ENCODE data around the gene ZBTB2. TPM values are rescaled to one million over a fixed set of nuclear protein-coding genes. Genes with fewer than 3 reads are reported as not detected.
A peak's percentile ranks its signal among the peaks of the same experiment; 100 is the strongest.
"Not testable (repeated sequence)": the region's sequence is repeated elsewhere in the genome, so short reads cannot be mapped to it uniquely, and the experiment has no call there.

The ZBTB2 gene
- polyA plus RNA-seq, 12 donors, result 10.1 to 18.3 (median 11.9) TPM; not detected in 1

DNA sequence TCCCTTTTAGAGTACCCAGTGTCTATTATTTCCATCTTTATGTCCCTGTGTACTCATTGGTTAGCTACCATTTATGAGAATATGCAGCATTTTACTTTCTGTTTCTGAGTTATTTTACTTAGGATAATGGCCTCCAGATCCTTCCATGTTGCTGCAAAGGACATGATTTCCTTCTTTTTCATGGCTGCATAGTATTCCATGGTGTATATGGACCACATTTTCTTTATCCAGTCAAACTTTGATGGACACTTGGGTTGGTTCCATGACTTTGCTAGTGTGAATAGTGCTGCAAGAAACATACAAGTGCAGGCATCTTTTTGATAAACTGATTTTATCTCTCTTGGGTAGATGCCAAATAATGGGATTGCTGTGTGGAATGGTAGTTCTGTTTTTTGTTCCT lies 55.4 kb downstream of the ZBTB2 start:
- no peak for DNase-seq

DNA sequence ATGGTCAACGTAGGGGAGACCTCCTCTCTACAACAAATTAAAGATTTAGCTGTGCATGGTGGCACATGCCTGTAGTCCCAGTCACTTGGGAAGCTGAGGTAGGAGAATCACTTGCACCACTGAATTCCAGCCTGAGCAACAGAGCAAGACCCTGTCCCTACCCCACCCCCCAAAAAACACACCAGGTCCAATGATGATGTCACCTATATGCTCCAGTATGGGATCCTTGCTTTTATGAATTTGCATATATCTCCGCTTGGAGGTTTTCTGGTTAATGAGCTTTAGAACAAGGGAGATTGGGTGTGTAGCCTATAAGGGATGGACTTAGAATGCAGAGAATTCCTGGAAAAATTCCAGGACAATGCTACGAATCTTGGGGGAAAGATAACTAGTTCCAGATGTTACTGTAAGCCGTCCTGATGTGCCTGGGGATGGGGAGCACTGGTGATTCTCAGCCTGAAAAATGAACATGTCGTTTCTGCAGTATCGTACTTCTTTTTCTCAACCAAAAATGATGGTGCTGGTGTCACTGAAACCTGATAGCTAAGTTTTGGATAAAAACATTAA lies 61.1 kb downstream of the ZBTB2 start:
- peak; percentile 77 for DNase-seq

DNA sequence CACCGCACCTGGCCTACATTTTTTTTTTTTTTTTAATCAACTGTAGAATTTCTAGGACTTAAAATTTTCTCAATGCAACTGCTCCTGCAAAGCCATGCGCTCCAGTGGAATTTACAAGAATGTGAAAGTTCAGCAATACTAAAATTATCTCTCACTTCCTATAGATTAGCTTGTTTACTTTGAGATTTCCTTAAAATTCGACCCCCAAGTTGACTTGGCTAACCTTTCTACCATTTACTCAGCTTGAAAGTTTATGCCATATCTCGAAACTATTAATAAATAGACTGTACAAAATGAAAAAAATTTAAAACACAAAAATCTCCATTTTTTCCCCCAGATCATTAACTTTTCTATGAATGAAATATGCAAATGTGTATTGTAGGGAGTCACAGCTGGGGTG lies 64.3 kb downstream of the ZBTB2 start:
- DNase-seq, result no peak

DNA sequence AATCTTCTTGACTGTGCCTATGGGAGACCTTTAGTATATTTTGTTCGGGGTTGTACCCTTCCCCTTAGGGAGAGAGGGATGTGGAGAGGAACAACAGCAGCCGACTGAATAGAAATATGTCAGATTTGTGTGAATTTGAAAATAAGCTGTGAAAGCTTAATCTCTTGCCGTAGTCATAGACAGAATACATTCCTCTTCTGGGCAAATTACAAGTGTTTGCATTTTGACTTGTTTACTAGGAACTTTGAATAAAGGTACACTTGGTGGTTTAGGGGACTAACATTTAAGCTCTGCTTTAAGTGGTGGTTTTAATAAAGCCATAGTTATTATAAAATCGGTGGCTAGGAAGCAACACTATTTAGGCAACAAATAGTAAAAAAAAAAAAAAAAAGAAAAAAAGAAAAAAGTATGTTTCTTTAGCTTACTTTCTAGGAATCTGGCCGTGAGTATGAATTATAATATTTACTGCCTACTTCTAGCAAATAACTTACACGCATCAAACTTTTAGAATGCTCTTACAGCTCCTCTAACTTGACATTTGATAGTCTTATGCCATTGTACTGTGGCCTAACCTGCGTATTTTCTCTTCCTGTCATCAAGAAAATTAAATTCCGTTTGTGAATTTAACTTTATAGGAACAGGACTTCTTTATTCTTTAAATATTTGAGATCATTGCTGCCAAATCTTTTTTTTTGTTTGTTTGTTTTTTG lies 65.1 kb downstream of the ZBTB2 start:
- DNase-seq, result no peak

DNA sequence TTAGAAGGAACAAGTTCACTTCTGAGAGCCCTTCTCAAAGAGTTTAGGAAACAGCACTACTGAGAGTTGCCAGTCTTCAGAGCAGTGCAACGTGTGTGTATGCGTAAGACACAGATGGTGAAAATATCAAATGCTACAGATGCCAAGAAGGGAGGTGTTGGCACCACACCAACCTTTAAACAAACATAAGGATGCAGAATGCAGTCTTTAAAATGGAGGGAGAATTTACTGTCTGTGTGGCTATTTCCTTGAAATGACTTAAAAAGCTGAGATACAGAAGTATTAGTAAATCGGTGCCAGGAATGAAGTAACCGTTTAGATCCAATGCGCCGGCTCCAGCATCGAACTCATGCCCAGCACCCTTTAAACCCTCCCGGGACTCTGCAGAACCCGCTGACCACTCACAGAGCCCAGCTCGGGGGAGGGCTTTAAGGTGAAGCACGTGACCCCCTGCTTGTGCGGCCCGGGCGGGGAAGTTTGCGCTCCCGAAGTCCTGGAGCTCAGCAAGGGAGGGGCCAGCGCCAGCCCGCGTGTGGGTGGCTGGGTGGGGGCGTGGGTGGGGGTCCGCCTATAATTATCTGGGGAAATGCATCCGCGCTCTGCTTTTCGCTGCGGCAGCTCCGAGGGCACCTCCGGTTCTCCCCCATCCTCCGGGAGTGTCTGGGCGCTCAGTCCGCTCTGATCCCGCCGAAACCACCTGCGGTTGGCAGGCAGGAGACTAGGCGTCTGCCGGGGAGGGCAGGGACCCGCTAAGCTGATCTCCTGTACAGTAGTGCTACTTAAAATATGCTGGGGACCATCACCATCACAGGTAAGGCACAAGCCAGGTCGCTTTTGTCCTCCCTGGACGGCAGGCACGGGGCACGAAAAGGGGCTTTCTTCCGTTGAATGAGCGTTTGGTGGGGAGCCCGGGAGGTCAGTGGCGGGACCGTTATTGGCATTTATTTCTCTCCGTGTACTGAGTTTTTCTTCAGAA lies 66.0 kb downstream of the ZBTB2 start:
- peak; percentile 77 for DNase-seq

DNA sequence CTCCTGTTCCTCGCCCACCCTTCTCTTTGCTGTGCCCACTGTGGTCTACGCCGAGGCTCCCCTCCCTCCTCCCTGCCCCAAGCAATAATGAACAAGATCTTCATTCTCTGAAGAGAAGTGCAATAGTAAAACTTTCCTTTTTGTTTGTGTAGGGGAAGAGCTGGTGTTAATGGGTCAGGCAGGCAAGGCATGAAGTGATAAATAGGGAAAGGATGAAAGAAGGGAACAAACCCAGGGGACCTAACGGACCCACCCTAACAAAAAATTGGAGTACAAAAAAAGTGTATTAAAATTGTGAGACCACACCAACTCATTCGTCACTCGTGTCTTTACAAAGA lies 66.9 kb downstream of the ZBTB2 start:
- no peak for DNase-seq

DNA sequence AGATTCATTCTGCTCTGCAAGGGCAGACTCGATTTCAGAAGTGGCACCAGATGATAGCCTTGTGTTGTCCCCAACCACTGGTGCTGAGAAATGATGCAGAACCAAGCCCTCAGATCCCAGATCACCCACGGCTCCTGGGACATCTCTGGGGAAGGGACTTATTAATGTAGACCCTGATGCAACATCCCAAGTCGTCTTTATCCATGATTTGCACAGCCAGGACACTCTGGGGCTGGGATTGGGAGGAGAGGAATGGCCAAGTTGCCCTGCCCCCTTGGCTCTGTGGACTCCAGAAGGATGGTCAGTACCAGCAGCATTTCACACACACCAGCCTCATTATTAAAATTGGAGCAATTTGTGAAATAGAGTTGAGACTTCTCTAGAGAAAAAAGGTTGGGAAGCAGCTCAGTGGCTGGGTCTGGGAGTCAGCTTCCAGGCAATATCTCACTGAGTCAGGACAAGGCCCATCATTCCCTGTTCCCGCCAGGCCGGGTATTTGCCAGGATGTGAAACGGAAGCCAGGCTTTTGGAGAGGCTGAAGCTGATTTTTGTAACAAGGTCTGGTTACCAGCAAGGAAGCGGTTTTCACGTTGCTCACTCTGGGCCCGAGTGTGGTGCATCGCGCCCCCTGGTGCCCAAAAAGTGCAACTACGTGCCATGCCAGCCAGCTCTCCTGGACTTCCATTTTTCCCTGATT lies 67.4 kb downstream of the ZBTB2 start:
- DNase-seq, result peak; percentile 92

DNA sequence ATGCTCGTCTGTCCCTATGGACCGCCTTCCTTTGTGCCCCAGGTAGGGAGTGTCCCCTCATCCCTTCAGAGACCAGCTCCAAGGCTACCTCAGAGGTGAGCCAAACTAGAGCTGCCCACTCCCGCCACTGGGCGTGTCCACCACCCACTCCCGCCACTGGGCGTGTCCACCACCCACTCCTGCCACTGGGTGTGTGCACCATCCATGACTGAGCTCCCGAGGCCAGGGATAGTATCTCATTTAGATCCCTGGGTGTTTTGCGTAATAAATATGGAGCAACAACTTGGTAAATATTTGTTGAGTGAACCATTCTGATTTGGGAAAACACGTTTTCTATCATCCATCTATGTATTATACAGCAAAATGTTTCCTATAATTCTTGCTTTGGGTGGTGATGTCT lies 68.8 kb downstream of the ZBTB2 start:
- no peak for DNase-seq

DNA sequence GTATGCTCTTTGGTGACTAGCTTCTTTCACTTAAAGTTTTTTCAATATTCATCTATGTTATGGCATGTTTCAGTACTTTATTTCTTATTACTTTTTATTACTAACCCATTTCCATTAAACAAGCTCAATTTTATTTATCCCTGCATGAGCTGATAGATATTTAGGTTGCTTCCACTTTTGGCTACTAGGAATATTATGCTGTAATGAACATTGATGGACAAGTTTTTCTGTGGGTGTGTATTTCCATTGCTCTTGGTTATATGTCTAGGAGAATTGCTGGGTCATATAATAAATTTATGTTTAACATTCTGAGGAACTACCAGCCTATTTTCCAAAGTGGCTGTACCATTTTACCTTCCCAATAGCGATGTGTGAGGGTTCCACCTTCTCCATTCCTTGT lies 69.9 kb downstream of the ZBTB2 start:
- DNase-seq, result no peak

DNA sequence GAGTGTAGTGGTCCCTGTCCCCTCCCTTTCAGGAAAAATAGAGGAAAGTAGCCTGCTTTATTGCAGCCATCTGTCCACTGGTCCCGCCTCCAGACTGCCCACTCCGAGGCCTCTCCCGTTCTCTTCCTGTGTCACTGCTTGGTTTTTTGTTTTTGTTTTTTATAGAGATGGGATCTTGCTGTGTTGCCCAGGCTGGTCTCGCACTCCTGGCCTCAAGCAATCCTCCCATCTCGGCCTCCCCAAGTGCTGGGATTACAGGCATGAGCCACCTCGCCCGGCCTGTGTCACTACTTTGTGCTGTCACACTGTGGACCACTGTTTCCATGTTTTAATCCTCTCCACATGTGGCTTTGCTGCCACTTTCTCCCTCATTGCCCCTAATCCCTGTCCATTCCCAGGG lies 71.2 kb downstream of the ZBTB2 start:
- DNase-seq, result no peak

DNA sequence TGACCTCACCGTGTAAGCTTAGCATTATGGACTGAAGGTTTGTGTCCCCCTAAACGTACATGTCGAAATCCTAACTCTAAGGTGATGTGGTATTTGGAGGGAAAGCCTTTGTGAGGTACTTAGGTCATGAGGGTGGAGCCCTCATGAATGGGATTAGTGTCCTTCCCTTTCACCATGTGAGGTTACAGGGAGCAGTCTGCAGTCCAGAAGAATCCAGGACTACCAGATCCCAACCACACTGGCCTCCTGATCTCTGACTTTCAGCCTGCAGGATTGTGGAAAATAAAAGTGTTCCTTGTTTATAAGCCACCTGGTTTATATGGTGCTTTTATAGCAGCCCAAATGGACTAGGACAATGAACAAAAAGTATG lies 73.4 kb downstream of the ZBTB2 start:
- DNase-seq, result no peak

DNA sequence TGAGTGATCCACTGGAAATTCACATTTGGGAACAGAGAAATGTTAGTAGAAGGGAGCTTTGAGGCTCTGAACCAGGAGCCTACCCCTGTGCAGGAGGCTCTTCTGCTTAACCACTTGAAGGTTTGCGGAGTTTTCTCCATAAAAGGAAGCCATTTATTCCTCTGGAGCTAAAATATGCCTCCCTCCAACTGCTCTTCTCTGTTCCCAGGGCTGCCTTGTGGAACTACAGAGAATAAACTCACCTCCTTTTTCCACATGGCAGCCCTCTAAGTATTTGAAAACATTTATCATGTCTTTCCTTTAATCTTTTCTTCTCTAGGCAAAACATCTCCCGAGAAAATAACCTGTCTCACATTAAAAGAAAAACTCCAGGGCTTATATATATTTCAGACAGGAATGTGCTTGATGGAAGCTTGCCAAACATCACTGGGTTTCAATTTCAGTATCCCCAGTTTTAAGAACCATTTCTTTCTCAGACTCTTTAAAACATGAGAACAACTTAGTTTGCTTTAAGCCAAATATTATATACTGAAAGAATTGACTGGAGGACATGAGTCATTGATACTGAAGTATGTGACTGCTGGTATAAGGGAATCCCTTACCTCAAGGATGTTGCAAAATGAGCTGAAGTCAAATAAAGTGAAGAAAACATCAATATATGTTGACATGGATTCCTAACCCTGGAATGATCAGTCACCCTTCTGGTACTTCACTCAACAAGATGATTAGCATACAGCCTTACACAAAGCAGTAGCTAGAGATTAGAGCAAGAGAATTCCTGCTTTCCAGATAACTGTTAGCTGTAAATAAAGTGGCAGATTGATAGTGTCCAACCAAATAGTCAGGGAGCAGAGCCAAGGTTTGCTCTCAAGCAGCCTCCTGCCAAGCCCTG lies 74.0 kb downstream of the ZBTB2 start:
- no peak for DNase-seq

DNA sequence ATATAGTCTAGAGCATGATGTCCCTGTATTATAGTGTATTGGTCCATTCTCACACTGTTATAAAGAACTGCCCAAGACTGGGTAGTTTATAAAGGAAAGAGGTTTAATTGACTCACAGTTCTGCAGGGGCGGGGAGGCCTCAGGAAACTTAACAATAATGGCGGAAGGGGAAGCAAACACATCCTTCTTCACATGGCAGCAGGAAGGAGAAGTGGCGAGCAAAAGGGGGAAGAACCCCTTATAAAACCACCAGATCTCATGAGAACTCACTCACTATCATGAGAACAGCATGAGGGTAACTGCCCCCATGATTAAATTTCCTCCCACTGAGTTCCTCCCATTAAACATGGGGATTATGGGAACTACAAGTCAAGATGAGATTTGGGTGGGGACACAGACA lies 75.7 kb downstream of the ZBTB2 start:
- DNase-seq, result not testable (repeated sequence)

Other genes starting within 250 kb of the ZBTB2 start
- 100 to 1,000 TPM in 10 of 12 donors, 10 to 100 TPM in 1, not detected in 1; 98.7 to 200 (median 120) TPM for gene AKAP12, start 151.6 kb downstream of the ZBTB2 start, polyA plus RNA-seq (ENCODE audit: insufficient read length in 12 of 12)
- 10 to 100 TPM in 11 of 12 donors, not detected in 1; 18.6 to 26.8 (median 21.7) TPM for gene RMND1, start 60.6 kb upstream of the ZBTB2 start, polyA plus RNA-seq (ENCODE audit: insufficient read length in 12 of 12)
- 1 to 10 TPM in 5 of 12 donors, under 1 TPM in 5, not detected in 2; 0.43 to 3.5 (median 1.0) TPM for gene CCDC170, start 102.5 kb upstream of the ZBTB2 start, polyA plus RNA-seq (ENCODE audit: insufficient read length in 12 of 12)

Data from muscle of arm (tissue), 12 donors.